GM19467 (cell line): Measurements from ENCODE around the gene IGLON5.

Source experiments
- ATAC-seq: cut with Tn5 transposase; IDR thresholded peaks from one replicate; pipeline ENCODE4 v1.9.1; 2021; ENCODE audit warnings: mild to moderate bottlenecking, moderate library complexity; ENCODE audit not compliant: unreplicated experiment

Gene IGLON5

DNA sequence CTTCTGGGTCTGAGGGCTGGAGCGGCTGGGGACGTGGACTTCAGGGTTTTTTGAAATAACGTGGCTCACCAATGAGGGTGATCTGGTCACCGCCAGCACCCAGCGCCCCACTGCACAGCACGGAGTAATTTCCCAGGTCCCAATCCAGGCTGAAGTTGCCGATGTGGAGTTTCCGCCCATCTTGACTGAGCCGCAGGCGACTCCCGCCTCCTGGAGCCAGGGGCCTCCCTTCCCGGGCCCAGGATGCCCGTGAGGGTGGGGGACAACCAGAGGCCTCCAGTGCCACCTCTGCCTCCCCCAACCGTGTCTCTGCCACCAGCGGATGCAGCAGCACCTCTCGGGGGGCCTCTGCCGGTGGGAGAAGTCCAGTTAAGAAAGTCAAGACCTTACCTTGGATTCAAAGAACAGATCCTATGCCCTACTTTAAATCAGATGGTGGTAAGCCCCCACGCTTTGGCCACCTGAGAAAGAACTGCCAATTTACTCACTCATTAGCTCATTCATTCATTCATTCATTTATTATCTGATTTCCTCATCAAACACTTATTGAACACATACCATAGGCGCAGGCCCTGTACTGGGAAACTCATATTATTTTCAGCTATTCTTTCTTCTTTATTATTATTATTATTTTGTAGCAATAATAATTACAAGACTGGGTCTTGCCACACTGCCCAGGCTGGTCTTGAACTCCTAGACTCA lies 26.6 kb downstream of the IGLON5 start:
- no peak for ATAC-seq

DNA sequence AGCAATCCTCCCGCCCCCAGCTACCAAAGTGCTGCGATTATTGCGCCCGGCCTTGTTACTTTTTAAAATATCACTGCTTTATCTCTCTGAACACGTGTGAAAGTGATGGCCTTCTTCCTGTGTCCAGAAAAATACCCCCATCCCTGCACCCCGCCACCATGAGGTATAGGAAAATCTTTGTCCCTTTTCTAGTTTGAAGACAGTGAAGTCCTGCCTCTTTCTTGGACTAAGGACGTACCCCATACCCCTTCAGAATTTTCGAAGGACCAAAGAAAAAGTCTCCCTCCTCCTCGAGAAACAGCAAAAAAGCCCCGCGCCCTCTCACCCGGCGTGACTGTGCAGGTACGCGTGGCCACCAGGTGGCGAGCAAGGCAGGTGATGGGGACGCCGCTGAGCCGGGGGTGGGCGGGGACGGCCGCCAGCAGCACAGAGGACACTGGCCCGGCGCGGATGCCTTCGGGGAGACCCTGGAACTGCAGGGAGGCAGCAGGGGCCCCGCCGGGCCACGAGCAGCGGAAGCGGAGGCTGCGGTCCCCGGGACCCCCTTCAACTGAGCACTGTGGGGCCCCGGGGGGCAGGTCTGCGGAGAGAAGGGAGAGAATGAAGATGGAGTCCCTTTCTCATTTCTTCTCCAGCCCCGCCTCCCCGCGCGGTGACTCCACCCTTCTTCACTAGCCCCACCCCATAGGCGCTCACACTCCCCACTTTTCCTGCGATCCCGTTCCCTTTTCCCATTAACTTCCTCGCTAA lies 27.3 kb downstream of the IGLON5 start:
- peak; percentile 58 for ATAC-seq

DNA sequence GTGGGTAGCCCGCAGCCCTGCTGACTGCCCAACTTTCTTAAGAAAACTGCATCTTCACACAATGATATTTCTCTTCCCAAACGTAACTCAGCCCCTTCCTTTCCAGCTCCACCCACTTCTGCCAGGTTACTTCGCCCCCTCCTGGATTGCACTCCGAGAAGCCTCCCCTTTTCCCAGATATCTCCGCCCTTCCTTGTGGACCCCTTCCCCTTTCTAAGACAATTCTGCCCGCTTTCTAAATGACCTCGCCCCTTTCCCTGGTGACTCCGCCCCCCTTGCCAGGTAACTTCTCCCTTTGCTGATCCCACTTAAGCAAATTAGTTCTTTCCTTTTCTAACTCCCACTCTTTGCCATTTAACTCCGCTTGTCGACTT lies 27.9 kb downstream of the IGLON5 start:
- ATAC-seq, result no peak

DNA sequence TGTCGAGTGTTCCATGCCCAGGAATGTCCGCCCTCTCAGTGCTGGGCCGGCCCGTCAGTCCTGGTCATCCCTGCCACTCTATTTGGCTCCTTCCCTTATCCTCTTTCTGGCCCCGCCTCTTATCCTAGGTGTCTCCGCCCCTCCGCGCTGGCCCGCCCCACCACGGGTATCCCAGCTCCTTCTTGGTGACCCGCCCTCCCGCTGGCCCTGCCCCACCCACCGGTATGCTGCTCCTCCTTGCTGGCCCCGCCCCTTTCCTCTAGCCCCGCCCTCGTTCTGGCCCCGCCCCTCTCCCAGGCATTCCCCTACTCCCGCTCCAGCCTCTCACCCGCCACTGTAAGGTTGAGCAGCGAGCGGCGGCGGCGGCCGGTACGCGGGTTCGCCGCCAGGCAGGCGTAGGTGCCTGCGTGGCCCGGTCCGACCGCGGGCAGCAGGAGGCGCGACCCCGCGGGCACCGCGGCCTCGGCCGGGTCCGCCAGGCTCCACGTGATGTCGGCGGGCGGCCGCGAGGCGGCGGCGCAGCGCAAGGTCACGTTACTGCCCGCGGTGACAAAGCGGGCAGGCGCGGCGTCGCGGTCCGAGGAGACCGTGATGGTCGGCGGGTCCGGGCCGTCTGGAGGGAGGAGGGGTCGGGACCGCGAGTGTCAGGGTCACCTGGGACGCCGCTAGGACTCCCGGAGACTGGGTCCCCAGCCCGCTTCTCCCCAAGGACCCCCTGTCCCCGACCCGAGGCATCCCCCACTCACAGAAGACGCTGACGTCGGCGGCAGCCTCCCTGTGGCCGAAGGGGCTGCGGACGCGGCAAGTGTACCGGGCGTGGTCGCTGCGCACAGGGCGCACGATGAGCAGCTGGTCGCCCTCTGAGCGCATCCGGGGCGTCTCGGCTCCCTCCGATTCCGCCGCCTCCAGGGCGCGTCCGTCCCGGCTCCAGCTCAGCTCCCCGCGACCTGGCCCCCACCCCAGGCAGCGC lies 28.5 kb downstream of the IGLON5 start:
- ATAC-seq, result peak; percentile 46

- ATAC-seq, result no peak
Observed at GRCh38 chr19:51341066-51341465, 29.6 kb downstream of the IGLON5 start.

GRCh38 chr19:51341976-51342580 lies 30.6 kb downstream of the IGLON5 start, which contains the start of gene VSIG10L:
Gene VSIG10L, minus strand, starts transcription at chr19:51342139. Its CDS starts 15 bp downstream, at chr19:51342124.
- ATAC-seq, result no peak

DNA sequence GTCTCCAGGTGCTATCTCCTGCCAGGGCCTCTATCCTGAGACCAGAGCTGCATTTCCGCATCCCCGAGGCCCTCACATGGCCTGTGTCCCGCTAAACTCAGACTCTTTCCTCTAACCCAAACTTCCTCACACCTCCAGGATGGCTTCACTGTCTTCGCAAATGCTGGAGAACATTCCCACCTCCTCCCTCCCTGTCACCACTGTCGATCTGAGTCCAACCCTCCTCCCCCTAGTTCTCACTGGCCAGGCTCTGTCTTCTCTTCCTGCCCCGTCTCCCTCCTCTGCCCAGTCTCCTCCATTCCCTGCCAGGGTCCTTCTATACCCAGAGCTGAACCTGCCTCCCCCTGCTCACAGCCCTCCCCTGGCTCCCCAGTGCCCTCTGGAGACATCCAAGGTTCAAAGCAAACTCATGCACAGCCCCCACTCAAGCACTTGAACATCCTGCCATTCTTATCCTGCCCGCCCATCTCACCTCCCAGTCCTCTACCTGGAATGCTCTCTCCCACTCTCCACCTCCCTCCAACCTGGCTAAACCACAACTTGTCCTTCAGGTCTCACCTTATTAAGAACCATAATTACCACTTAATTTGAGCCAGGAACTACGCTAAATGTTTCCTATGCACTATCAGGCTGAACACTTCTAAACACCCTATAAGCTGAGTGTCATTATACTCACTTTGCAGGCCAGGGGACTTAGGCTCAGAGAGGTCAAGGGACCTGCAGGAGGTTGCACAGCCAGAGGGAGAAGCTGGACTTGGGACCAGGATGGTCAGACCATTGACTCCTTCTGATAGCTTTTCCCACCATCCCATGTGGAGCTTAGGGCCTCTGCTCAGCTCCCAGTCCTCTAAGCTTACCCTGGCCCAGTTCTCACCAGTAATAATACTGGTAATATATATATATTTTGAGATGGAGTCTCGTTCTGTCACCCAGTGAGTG lies 31.5 kb downstream of the IGLON5 start:
- ATAC-seq, result no peak

DNA sequence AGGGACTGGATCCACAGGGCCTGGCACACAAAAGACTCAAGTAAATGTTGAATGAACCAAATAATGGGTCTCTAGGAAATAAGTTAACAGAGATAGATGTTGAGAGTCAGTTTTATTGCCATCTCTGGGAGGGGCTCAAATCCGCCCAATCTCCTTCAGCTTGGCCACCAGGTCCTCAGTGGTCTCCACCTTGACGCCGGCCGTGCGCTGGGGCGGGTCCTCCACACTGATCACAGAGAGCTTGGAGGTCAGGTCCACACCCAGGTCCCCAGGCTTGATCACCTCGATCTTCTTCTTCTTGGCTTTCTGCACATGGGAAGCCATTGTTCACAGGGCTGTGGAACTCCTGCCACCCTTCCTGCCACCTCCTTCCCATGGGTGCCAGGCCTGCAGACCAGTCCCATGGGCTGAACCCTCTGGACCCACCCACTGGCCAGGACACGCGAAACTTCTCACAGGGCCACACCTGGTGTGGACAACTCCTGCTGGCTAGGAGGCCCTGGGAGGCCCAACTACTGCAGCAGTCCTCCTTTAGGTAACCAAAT lies 33.7 kb downstream of the IGLON5 start:
- no peak for ATAC-seq

- ATAC-seq, result no peak
Observed at GRCh38 chr19:51346742-51347141, 35.3 kb downstream of the IGLON5 start.

DNA sequence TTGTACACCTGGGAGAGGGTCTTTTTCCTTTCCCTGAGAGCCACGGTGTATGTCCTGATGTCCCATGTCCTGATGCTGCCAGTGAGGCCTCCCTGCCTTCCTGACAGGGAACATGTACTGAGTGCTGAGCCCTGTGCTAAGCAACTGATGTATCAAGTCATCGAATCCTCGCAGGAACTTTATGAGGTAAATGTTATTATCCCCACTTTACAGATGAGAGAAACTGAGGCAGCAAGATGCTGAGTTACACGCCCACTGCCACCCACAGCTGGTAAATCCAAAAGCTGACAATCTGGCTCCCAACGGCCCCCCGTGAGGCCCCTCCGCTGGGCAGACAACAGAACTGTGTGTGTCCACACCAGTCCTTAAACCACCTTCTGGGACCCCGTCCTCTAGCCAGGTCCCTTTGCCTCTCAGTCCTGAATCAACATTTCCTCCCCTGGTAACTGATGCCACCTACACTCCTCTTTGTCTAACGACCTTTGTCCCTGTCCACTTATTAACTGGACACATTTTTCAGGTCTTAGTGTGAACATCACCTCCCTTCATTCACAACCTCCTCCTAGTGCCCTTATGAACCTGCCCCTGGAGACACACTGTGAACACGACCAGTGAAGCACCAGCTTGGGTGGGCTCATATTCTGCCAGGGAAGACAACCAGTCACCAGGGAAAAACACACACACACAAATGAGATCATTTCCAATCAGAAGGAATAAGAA lies 35.9 kb downstream of the IGLON5 start:
- no peak for ATAC-seq

- no peak for ATAC-seq
Observed at GRCh38 chr19:51351266-51351990, 40.0 kb downstream of the IGLON5 start.

- ATAC-seq, result no peak
Observed at GRCh38 chr19:51352783-51353360, 41.4 kb downstream of the IGLON5 start.

GRCh38 chr19:51354103-51354741 lies 42.8 kb downstream of the IGLON5 start:
- ATAC-seq, result no peak

GRCh38 chr19:51354742-51355148 lies 43.3 kb downstream of the IGLON5 start:
- ATAC-seq, result no peak

GRCh38 chr19:51356159-51356801 lies 44.8 kb downstream of the IGLON5 start:
- no peak for ATAC-seq

GRCh38 chr19:51357952-51358351 lies 46.5 kb downstream of the IGLON5 start:
- ATAC-seq, result no peak

DNA sequence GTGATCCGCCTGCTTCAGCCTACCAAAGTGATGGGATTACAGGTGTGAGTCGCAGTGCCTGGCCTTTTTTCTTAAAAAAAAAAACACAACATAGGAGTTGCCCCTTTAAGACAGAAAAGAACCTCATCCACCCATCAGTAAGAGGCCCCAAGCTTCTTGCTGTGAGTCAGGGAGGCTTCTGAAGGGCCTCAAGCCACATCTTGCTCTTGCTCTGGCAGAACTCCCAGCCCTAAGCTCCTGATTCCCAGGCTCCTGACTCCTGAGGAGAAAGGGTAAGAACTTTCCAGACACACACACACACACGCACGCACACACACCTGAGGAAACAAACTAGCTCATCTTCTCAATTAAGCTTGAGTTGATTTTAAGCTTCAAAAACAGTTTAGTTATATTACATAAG lies 47.9 kb downstream of the IGLON5 start:
- ATAC-seq, result no peak
